DND-41 (cell line): ENCODE measurements around the gene OR10T2.

Source experiments
- CTCF ChIP-seq: IDR thresholded peaks from 2 replicates; pipeline ENCODE4 v1.5.1; 2012; ENCODE audit warnings: borderline replicate concordance, low read length, moderate library complexity, mild to moderate bottlenecking; ENCODE audit not compliant: poor library complexity, severe bottlenecking; ENCODE audit errors: extremely low read depth
- EZH2 ChIP-seq: IDR thresholded peaks from 3 replicates; pipeline ENCODE4 v1.6.1; 2012; ENCODE audit warnings: borderline replicate concordance, low read depth, mild to moderate bottlenecking, moderate library complexity, low read length, inconsistent platforms; ENCODE audit not compliant: severe bottlenecking

GRCh38 chr1:158355773-158356285 lies 43.4 kb downstream of the OR10T2 start:
- TF ChIP-seq CTCF (no peak), EZH2 (no peak)
